Stimulated activated CD4-positive, alpha-beta T cell treated with anti-CD3 and anti-CD28 coated beads, Interleukin-2, amount 100 ng/mL, for 4 hours (primary cell): ENCODE data around the gene RPS6KA6.
"Not testable (repeated sequence)": the region's sequence is repeated elsewhere in the genome, so short reads cannot be mapped to it uniquely, and the experiment has no call there.

ENCODE experiments used
- DNase-seq: peaks from one replicate; pipeline ENCODE4 v3.0.0-alpha.2; 2020; ENCODE audit warnings: low read depth

RPS6KA6 gene

GRCh38 chrX:84162401-84162800 is 25.6 kb downstream of the RPS6KA6 start:
- no peak for DNase-seq

- no peak for DNase-seq
Observed at GRCh38 chrX:84161641-84162040, 26.4 kb downstream of the RPS6KA6 start.

GRCh38 chrX:84160736-84161135 is 27.3 kb downstream of the RPS6KA6 start:
- no peak for DNase-seq

- DNase-seq = no peak
Observed at GRCh38 chrX:84156821-84157220, 31.2 kb downstream of the RPS6KA6 start.

GRCh38 chrX:84155938-84156337 is 32.1 kb downstream of the RPS6KA6 start:
- no peak for DNase-seq

- no peak for DNase-seq
Observed at GRCh38 chrX:84153538-84153937, 34.5 kb downstream of the RPS6KA6 start.

- no peak for DNase-seq
Observed at GRCh38 chrX:84144991-84145390, 43.0 kb downstream of the RPS6KA6 start.

- no peak for DNase-seq
Observed at GRCh38 chrX:84144281-84144680, 43.7 kb downstream of the RPS6KA6 start.

GRCh38 chrX:84133023-84133422 is 55.0 kb downstream of the RPS6KA6 start:
- no peak for DNase-seq

- DNase-seq = no peak
Observed at GRCh38 chrX:84123585-84123984, 64.4 kb downstream of the RPS6KA6 start.

- no peak for DNase-seq
Observed at GRCh38 chrX:84118769-84119168, 69.2 kb downstream of the RPS6KA6 start.

GRCh38 chrX:84118315-84118714 is 69.7 kb downstream of the RPS6KA6 start:
- DNase-seq = no peak

- no peak for DNase-seq
Observed at GRCh38 chrX:84108584-84108983, 79.4 kb downstream of the RPS6KA6 start.

GRCh38 chrX:84099120-84099519 is 88.9 kb downstream of the RPS6KA6 start:
- DNase-seq = no peak

- not testable (repeated sequence) for DNase-seq
Observed at GRCh38 chrX:84079479-84080197, 108.4 kb downstream of the RPS6KA6 start.

- DNase-seq = no peak
Observed at GRCh38 chrX:84078991-84079390, 109.0 kb downstream of the RPS6KA6 start.

GRCh38 chrX:84064814-84065213 is 123.2 kb downstream of the RPS6KA6 start:
- DNase-seq = no peak

GRCh38 chrX:84064164-84064563 is 123.8 kb downstream of the RPS6KA6 start:
- no peak for DNase-seq

GRCh38 chrX:84047339-84047738 is 140.7 kb downstream of the RPS6KA6 start:
- DNase-seq = no peak

GRCh38 chrX:84046403-84046984 is 141.5 kb downstream of the RPS6KA6 start:
- no peak for DNase-seq

GRCh38 chrX:84044051-84044450 is 143.9 kb downstream of the RPS6KA6 start:
- no peak for DNase-seq
